Gastrocnemius medialis (tissue), 4 donors: ENCODE results near the gene SMIM45.
A peak's percentile ranks its signal among the peaks of the same experiment; 100 is the strongest.

Experiments used
- ATAC-seq, 2 donors: fragments of 150-250 bp; one replicate each; pipeline ENCODE4 v1.9.1; 2016
- DNase-seq, 2 donors: peaks; one replicate each; pipeline ENCODE4 v3.0.0-alpha.2; 2019
- H3K27ac ChIP-seq, 4 donors: fragments of 200-600 bp; sonication (generic); 1 replicate in 1 of 4; 2 replicates in 3 of 4; pipeline ENCODE4 v1.5.1; 2016 to 2018; ENCODE audit warnings: mild to moderate bottlenecking in 2 of 4, moderate library complexity in 1 of 4
- H3K27me3 ChIP-seq, 3 donors: fragments of 200-600 bp; sonication (generic) in 2 of 3; 1 replicate in 1 of 3; 2 replicates in 2 of 3; pipeline versions ENCODE4 v1.5.1 to v1.6.0; 2016 to 2019; ENCODE audit warnings: mild to moderate bottlenecking in 1 of 3, moderate library complexity in 1 of 3
- H3K36me3 ChIP-seq, 2 donors: fragments of 200-600 bp; sonication (generic) in 1 of 2; one replicate each; pipeline ENCODE4 v1.5.1; 2017 to 2018
- H3K4me1 ChIP-seq, 2 donors: fragments of 200-600 bp; sonication (generic) in 1 of 2; one replicate each; pipeline ENCODE4 v1.5.1; 2016 to 2017; ENCODE audit warnings: mild to moderate bottlenecking in 2 of 2
- H3K4me3 ChIP-seq, 4 donors: fragments of 200-600 bp; sonication (generic) in 3 of 4; 1 replicate in 1 of 4; 2 replicates in 3 of 4; pipeline ENCODE4 v1.5.1; 2016 to 2019; ENCODE audit warnings: mild to moderate bottlenecking in 2 of 4
- H3K9me3 ChIP-seq, 3 donors: fragments of 200-600 bp; sonication (generic) in 2 of 3; 1 replicate in 1 of 3; 2 replicates in 2 of 3; pipeline ENCODE4 v1.5.1; 2016 to 2019
- POLR2A ChIP-seq, 2 donors: fragments of 450-650 bp; IDR thresholded peaks; one replicate each; pipeline ENCODE4 v1.6.1; 2017; ENCODE audit warnings: antibody characterized with exemption in 2 of 2, mild to moderate bottlenecking in 2 of 2, moderate library complexity in 2 of 2
- in situ Hi-C, 4 donors: fragments of 200-750 bp; cut with MboI; loops; one replicate each; pipeline versions ENCODE4 v1.15.0 to v1.8.0; 2017; ENCODE audit warnings: low sequenced_read_pairs in 4 of 4
- intact Hi-C: fragments of 100-400 bp; cut with DNase I; formaldehyde crosslinking; loops from one replicate; pipeline ENCODE4 v1.15.1; 2023; ENCODE audit warnings: low total_unique reads
- TF ChIP-seq, protein P1 (sequence below), 5 experiments: fragments of 450-650 bp in 3 of 5; fragments of 200-600 bp in 2 of 5; sonication (generic) in 2 of 5; IDR thresholded peaks in 4 of 5; conservative IDR thresholded peaks in 1 of 5; 1 replicate in 4 of 5; 2 replicates in 1 of 5; pipeline ENCODE4 v1.5.1; 2016 to 2019; ENCODE audit warnings: antibody characterized with exemption in 5 of 5, mild to moderate bottlenecking in 3 of 5, moderate library complexity in 3 of 5

The SMIM45 gene

DNA sequence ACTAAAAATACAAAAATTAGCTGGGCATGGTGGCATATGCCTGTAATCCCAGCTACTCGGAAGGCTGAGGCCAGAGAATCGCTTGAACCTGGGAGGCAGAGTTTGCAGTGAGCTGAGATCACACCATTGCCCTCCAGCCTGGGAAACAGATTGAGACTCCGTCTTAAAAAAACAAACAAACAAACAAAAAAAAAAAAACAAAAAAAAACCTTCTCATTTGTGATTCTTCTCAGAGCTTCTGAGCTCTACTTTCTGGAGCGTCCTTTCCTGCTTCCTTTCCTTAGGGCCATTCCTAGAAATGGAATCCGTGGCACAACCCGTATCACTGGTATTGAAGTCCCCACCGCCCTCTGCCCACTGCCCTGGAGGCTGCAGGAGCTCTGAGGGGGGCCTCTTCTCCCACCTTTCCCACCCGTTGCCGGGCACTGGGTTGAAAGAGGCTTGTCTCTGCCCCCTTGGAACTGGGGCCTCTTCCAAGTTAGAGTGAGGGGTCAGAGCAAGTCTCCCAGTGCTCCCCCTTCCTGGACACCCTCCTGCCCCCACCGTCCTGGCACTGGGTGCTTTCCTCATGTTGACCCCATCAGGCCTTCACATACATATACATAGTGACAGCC lies 35.1 kb upstream of the SMIM45 start:
- DNase-seq (no peak), ATAC-seq (no peak)
- Histone ChIP-seq H3K9me3 (no peaks in the 10 kb centered on the region), H3K27ac (no peak overlapping the region), H3K27me3 (peaks cover 51 to 67% (median 62%) of the 10 kb centered on the region in 3 donors), H3K36me3 (no peaks in the 10 kb centered on the region), H3K4me3 (no peak overlapping the region), H3K4me1 (peaks cover 11 to 14% of the 10 kb centered on the region in 2 donors)
- TF ChIP-seq POLR2A (IDR thresholded peaks at IDR 0.05), result no peak
- TF ChIP-seq, protein P1, sequence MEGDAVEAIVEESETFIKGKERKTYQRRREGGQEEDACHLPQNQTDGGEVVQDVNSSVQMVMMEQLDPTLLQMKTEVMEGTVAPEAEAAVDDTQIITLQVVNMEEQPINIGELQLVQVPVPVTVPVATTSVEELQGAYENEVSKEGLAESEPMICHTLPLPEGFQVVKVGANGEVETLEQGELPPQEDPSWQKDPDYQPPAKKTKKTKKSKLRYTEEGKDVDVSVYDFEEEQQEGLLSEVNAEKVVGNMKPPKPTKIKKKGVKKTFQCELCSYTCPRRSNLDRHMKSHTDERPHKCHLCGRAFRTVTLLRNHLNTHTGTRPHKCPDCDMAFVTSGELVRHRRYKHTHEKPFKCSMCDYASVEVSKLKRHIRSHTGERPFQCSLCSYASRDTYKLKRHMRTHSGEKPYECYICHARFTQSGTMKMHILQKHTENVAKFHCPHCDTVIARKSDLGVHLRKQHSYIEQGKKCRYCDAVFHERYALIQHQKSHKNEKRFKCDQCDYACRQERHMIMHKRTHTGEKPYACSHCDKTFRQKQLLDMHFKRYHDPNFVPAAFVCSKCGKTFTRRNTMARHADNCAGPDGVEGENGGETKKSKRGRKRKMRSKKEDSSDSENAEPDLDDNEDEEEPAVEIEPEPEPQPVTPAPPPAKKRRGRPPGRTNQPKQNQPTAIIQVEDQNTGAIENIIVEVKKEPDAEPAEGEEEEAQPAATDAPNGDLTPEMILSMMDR (IDR thresholded peaks at IDR 0.05 in 4 of 5, conservative IDR thresholded peaks at IDR 0.05 in 1 of 5), result no peak
- intact Hi-C loops, result no loop called here
- in situ Hi-C loops, result no loop called here

DNA sequence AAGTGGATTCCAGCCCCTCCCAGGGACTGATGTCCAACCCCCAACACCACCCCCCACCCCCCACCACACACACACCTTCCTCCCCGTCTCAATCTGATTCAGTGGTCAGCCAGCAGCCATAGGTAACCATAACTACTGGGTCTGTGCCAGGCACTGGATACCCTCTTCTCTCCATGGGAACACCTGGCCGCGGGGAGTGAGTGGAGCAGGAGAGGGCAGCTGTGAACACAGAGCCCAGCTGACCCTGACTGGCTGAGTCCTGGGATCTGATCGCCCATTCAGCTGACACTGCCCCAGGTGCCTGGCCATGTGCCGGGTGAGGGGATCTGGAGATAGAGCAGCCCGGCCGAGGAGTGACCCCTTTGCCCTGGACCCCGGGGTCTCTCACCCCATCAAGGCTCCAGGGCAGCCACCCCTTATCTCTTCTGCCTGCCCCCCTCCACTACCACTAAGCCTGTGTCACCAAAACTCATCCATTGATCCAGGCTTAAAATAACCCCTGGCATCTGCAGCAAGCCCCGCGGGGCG lies 34.5 kb upstream of the SMIM45 start:
- no peaks in the 10 kb centered on the region for H3K36me3 ChIP-seq
- no peak overlapping the region for H3K4me3 ChIP-seq
- intact Hi-C loops, result no loop called here
- H3K27ac ChIP-seq, result no peak overlapping the region
- peaks cover 45 to 61% (median 56%) of the 10 kb centered on the region in 3 donors for H3K27me3 ChIP-seq
- in situ Hi-C loops, result no loop called here
- peaks cover 11 to 14% of the 10 kb centered on the region in 2 donors for H3K4me1 ChIP-seq
- no peaks in the 10 kb centered on the region for H3K9me3 ChIP-seq
- TF ChIP-seq, protein P1 (IDR thresholded peaks at IDR 0.05 in 4 of 5, conservative IDR thresholded peaks at IDR 0.05 in 1 of 5), result no peak
- no peak for TF ChIP-seq POLR2A (IDR thresholded peaks at IDR 0.05)
- ATAC-seq (no peak), DNase-seq (no peak)

DNA sequence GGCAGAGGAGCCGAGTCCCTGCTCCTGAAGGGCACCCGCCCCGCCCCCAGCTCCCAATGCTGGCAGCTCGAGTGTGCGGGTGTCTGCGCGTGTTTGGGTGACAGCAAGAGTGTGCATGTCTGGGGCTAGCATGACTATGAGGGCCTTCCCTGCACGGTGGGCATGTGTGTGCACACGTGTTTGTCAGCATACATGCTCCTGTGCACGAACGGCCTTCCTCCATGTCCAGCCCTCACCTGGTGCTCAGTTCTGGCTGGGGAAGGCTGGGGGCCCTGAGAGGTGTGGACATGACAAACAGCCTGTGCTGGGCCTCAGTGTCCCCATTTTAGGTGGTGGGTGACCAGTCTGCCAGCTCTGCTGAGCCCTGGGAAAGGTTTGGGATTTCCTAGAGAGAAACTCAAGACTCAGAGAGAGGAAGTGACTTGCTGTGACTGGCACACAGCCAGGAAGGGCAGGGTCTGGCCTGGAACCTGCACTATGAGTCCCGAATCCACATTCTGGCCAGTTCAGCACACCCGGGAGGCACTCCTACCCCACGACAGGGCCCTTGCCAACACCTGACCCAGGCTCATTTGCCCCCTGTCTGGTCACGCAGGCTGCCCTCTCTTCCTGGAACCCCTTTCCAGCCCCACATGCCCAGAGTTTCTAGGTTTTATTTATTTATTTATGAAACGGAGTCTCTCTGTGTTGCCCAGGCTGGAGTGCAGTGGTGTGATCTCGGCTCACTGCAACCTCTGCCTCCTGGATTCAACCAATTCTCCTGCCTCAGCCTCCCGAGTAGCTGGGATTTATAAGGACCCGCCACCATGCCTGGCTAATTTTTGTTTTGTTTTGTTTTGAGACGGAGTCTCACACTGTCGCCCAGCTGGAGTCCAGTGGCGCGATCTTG lies 33.8 kb upstream of the SMIM45 start:
- Histone ChIP-seq H3K36me3 (no peaks in the 10 kb centered on the region), H3K27ac (no peak overlapping the region), H3K4me1 (peaks cover 11 to 14% of the 10 kb centered on the region in 2 donors), H3K4me3 (no peak overlapping the region), H3K27me3 (peaks cover 39 to 54% (median 49%) of the 10 kb centered on the region in 3 donors), H3K9me3 (no peaks in the 10 kb centered on the region)
- ATAC-seq (no peak), DNase-seq (peak in 1 of 2 donors; percentile 30)
- in situ Hi-C loops, result no loop called here
- TF ChIP-seq, protein P1 (IDR thresholded peaks at IDR 0.05 in 4 of 5, conservative IDR thresholded peaks at IDR 0.05 in 1 of 5), result no peak
- TF ChIP-seq POLR2A (IDR thresholded peaks at IDR 0.05), result no peak
- intact Hi-C loops, result no loop called here

DNA sequence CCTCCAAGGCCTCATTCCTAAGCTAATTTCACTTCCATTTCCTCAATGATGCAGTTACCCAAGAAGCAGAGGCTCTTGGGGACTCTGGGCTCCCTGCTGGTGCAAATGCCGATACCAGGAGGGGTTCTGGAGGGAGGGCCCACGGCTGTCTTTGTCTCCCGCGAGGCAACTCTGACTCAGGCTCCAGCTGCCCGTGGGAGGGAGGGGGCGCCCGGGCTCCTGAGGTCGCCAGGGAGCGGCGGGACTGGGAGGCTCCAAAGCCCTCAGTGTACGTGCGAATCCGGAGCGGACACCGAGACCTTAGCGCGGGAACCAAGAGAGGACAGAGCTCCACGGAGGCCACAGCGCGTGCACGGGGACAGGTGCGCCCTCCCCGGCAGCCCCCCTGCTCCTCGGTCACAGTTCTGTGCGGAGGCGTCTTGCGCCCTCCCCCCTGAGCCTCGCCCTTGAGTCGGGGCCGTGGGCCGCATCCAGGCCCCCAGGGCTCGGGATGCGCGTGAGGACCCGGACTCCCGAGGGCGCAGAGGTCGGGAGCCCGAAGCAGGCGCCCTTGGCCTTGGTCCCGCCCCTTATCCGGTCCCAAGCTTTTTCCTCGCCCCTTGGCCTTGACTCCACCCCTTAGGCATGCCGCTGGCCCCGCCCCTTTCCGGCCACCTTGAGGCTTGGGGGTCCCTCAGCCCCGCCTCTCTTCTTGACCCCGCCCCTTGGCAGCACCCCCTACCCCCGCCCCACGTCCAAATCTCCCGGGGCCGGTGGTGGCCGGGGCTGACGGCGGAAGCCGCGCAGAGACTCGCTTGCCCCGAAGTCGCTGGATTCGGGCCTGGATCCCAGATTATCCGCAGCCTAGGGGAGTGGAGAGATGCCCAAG lies 32.4 kb upstream of the SMIM45 start:
- Histone ChIP-seq H3K9me3 (no peaks in the 10 kb centered on the region), H3K4me3 (peak overlapping the region; percentile 31 to 67 (median 52)), H3K4me1 (peaks cover 10 to 11% of the 10 kb centered on the region in 2 donors), H3K27me3 (peaks cover 30 to 46% (median 38%) of the 10 kb centered on the region in 3 donors), H3K27ac (no peak overlapping the region), H3K36me3 (no peaks in the 10 kb centered on the region)
- intact Hi-C loops, result no loop called here
- DNase-seq, result no peak
- ATAC-seq, result no peak
- TF ChIP-seq, protein P1 (IDR thresholded peaks at IDR 0.05 in 4 of 5, conservative IDR thresholded peaks at IDR 0.05 in 1 of 5), result no peak
- TF ChIP-seq POLR2A (IDR thresholded peaks at IDR 0.05), result no peak
- in situ Hi-C loops, result no loop called here
